Neural crest cell (in vitro differentiated cells): ENCODE data around the gene EIF2B4. TPM values are rescaled to one million over a fixed set of nuclear protein-coding genes. Genes with fewer than 3 reads are reported as not detected.

Source experiments
- DNase-seq: peaks from one replicate; pipeline ENCODE4 v3.0.0; 2021; ENCODE audit warnings: low read depth, mixed read lengths, low spot score
- H3K27ac Mint-ChIP-seq: one replicate; pipeline ENCODE4 v1.8.0; 2021; ENCODE audit warnings: mild to moderate bottlenecking, mixed read lengths; ENCODE audit not compliant: unreplicated experiment
- H3K27me3 Mint-ChIP-seq: 2 replicates; pipeline ENCODE4 v1.8.0; 2021; ENCODE audit warnings: low read depth, mild to moderate bottlenecking, mixed read lengths
- H3K36me3 Mint-ChIP-seq: 2 replicates; pipeline ENCODE4 v1.8.0; 2021; ENCODE audit warnings: low read depth, mild to moderate bottlenecking, mixed read lengths
- H3K4me1 Mint-ChIP-seq: 2 replicates; pipeline ENCODE4 v1.8.0; 2021; ENCODE audit warnings: mixed read lengths
- H3K4me3 Mint-ChIP-seq: one replicate; pipeline ENCODE4 v1.8.0; 2021; ENCODE audit warnings: mild to moderate bottlenecking, mixed read lengths
- H3K9me3 Mint-ChIP-seq: 2 replicates; pipeline ENCODE4 v1.8.0; 2021; ENCODE audit warnings: mixed read lengths
- CTCF ChIP-seq: fragments of 200-600 bp; sonication (generic); conservative IDR thresholded peaks from 2 replicates; pipeline ENCODE4 v1.5.0; 2021; ENCODE audit warnings: antibody characterized with exemption, mild to moderate bottlenecking
- total RNA-seq: library from RNA; stranded (reverse); gene quantifications from 2 replicates; pipeline ENCODE4 v1.2.1, GENCODE V29; 2021

EIF2B4 gene
- total RNA-seq, 1 donor from 2014 or later, result 72.5 TPM

GRCh38 chr2:27347641-27348040, 22.5 kb downstream of the EIF2B4 start:
- Mint-ChIP-seq H3K36me3 (no peaks in the 10 kb centered on the region), H3K27me3 (no peaks in the 10 kb centered on the region), H3K27ac (no peak overlapping the region), H3K4me3 (no peak overlapping the region), H3K4me1 (peaks cover 6% of the 10 kb centered on the region), H3K9me3 (no peaks in the 10 kb centered on the region)
- DNase-seq, result no peak
- no peak for TF ChIP-seq CTCF

DNA sequence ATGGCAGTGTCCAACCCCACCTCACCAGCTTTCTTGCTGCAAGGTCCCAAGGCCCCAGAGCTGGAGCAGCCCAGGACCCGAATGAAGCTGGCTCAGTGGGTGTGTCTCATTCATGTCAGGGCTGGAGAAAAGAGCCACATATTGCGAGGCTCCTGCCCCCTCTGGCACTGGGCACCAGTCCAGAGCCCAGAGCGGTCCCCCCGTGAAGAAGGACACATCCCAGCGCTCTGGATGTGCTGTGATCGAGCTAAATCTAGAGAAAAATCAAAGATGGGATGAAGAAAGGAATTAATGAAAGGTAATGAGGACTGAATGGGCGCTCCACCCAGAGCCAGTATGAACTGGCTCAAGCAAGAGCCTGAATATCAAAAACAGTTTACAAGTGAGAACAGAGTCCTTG, 34.0 kb downstream of the EIF2B4 start:
- no peak for TF ChIP-seq CTCF
- no peak overlapping the region for H3K27ac Mint-ChIP-seq
- peaks cover 14% of the 10 kb centered on the region for H3K36me3 Mint-ChIP-seq
- no peaks in the 10 kb centered on the region for H3K4me1 Mint-ChIP-seq
- no peaks in the 10 kb centered on the region for H3K9me3 Mint-ChIP-seq
- H3K4me3 Mint-ChIP-seq, result no peak overlapping the region
- DNase-seq, result no peak
- H3K27me3 Mint-ChIP-seq, result no peaks in the 10 kb centered on the region

DNA sequence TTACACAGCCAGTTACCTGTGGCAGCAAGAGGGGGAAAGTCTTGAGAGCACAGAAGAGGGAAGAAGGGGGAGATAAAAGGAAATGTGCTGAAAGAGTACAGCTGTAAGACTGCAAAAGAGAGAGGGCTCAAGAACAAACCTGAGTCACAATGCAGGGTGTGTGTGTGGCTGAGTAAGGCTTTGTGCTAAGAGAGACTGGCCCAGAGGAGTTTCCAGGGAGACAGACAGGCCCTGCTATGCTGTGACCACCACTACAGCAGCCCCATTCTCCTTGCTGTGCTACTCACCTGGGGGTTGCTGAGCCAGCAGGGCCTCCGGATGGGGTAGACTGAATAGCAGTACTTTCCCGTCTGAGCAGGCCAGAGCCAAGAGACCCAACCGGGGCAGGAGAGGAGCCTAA, 34.8 kb downstream of the EIF2B4 start:
- Mint-ChIP-seq H3K4me3 (no peak overlapping the region), H3K27ac (peak overlapping the region; percentile 24), H3K27me3 (no peaks in the 10 kb centered on the region), H3K9me3 (no peaks in the 10 kb centered on the region), H3K36me3 (peaks cover 15% of the 10 kb centered on the region), H3K4me1 (no peaks in the 10 kb centered on the region)
- DNase-seq, result no peak
- TF ChIP-seq CTCF, result no peak

GRCh38 chr2:27324720-27325119, 45.4 kb downstream of the EIF2B4 start:
- Mint-ChIP-seq H3K4me3 (peak overlapping the region; percentile 61), H3K27me3 (no peaks in the 10 kb centered on the region), H3K4me1 (peaks cover 25% of the 10 kb centered on the region), H3K9me3 (no peaks in the 10 kb centered on the region), H3K27ac (peak overlapping the region; percentile 0), H3K36me3 (peaks cover 19% of the 10 kb centered on the region)
- no peak for DNase-seq
- TF ChIP-seq CTCF, result no peak

DNA sequence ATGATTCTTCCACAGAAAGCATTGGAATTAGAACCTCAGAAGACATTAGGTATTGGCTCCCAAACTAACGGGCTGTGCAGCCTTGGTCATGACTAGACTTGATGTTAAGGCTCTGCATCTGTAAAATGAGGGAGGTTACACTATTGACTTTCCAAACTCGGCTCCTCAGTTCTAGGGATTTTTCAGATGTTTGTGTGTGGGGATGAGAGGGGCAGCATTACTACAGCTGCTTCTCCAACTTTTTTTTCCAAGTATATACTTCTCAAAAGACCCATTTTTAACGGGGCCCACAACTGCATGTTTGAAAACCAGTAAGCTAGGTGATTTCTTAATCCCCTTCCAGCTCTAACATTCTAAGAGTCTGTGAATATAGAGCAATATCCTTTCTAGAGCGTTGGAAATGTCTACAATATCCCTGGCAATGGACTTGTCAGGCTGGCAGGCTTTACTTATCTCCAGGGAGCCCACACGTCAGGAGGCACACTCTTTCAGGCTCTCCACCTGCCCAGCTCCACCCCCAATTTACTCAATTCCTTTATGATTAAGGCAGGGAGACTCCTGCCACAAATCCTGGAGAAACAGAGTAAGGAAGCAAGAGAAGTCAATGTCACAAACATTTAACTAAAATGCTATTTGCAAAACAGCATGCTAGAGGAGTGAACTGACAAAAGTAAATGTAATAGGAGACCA, 46.4 kb downstream of the EIF2B4 start:
- TF ChIP-seq CTCF, result no peak
- peak overlapping the region; percentile 93 for H3K4me3 Mint-ChIP-seq
- no peak for DNase-seq
- no peaks in the 10 kb centered on the region for H3K27me3 Mint-ChIP-seq
- peak overlapping the region; percentile 98 for H3K27ac Mint-ChIP-seq
- H3K9me3 Mint-ChIP-seq, result no peaks in the 10 kb centered on the region
- H3K4me1 Mint-ChIP-seq, result peaks cover 25% of the 10 kb centered on the region
- peaks cover 19% of the 10 kb centered on the region for H3K36me3 Mint-ChIP-seq
